Stomach (tissue), 4 donors: Measurements from ENCODE around the gene MIPOL1.

Source experiments
- CTCF ChIP-seq, 7 experiments: fragments of 450-650 bp in 4 of 7; fragments of 200-600 bp in 3 of 7; sonication (generic) in 3 of 7; IDR thresholded peaks; one replicate each; pipeline ENCODE4 v1.5.1; 2016 to 2019; ENCODE audit warnings: antibody characterized with exemption in 7 of 7, control low read depth in 2 of 7, mild to moderate bottlenecking in 1 of 7
- EP300 ChIP-seq: sonication (generic); formaldehyde crosslinking; IDR thresholded peaks from one replicate; pipeline ENCODE4 v1.6.1; 2017; ENCODE audit warnings: antibody characterized with exemption
- POLR2A ChIP-seq, 4 donors: fragments of 450-650 bp; IDR thresholded peaks; one replicate each; pipeline ENCODE4 v1.6.1; 2016; ENCODE audit warnings: antibody characterized with exemption in 4 of 4, control low read depth in 2 of 4, mild to moderate bottlenecking in 1 of 4, moderate library complexity in 1 of 4
- POLR2AphosphoS5 ChIP-seq, 3 donors: sonication (generic); formaldehyde crosslinking; IDR thresholded peaks; one replicate each; pipeline ENCODE4 v1.6.1; 2016; ENCODE audit warnings: antibody characterized with exemption in 3 of 3

- no peak for TF ChIP-seq CTCF (IDR thresholded peaks at IDR 0.05)
- no peak for TF ChIP-seq EP300
- TF ChIP-seq POLR2A (IDR thresholded peaks at IDR 0.05), result no peak
- TF ChIP-seq POLR2AphosphoS5 (IDR thresholded peaks at IDR 0.05), result no peak
Measured at GRCh38 chr14:37363661-37364060, 165.9 kb downstream of the MIPOL1 start.
